Epithelial cell of proximal tubule (primary cell): ENCODE measurements around the gene PLCB1. TPM values are rescaled to one million over a fixed set of nuclear protein-coding genes. Genes with fewer than 3 reads are reported as not detected.

Source experiments
- DNase-seq: peaks from one replicate; pipeline ENCODE4 v3.0.0-alpha.2; 2011; ENCODE audit warnings: low read depth
- H3K4me3 ChIP-seq: 2 replicates; pipeline ENCODE4 v1.5.1; 2011; ENCODE audit warnings: low read depth, mild to moderate bottlenecking, low read length
- total RNA-seq: library from RNA; depleted of rRNA; stranded (reverse); fragments of >200 nt; gene quantifications from 2 replicates; pipeline ENCODE4 v1.2.3, GENCODE V29; 2015
- TF ChIP-seq, protein P1 (sequence below): conservative IDR thresholded peaks from 2 replicates; pipeline ENCODE4 v1.5.1; 2012; ENCODE audit warnings: low read depth, mild to moderate bottlenecking, low read length

The PLCB1 gene
- total RNA-seq, 1 donor from 2014 or later, result 2.2 TPM

DNA sequence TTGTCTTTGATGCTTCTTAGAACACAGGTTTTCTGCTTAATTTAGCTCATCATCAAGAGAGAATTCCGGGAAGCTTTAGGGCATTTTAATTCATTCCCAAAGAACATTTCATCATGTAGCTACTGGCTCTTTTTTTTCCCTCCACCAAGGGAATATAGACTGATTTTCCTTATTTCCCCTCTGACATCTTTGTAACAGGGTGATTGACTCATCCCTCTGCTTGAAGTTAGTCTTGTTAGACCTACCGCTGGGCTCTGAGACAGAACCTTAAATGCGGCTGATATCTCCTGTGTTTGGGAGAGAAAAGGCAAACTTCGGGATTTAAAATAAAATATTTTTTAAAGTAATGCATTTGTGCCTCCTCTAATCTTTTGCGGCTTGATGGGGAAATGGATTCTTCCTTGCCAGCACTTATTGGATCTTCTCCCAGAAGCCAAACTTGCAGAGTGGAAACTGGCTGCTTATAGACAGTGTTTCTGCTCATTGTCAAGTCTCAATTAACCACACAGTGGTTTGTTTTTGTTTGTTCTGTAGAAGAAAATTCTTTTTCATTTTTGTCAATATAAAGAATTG, 664.1 kb downstream of the PLCB1 start:
- DNase-seq, result no peak
- H3K4me3 ChIP-seq, result no peak overlapping the region
- TF ChIP-seq, protein P1, sequence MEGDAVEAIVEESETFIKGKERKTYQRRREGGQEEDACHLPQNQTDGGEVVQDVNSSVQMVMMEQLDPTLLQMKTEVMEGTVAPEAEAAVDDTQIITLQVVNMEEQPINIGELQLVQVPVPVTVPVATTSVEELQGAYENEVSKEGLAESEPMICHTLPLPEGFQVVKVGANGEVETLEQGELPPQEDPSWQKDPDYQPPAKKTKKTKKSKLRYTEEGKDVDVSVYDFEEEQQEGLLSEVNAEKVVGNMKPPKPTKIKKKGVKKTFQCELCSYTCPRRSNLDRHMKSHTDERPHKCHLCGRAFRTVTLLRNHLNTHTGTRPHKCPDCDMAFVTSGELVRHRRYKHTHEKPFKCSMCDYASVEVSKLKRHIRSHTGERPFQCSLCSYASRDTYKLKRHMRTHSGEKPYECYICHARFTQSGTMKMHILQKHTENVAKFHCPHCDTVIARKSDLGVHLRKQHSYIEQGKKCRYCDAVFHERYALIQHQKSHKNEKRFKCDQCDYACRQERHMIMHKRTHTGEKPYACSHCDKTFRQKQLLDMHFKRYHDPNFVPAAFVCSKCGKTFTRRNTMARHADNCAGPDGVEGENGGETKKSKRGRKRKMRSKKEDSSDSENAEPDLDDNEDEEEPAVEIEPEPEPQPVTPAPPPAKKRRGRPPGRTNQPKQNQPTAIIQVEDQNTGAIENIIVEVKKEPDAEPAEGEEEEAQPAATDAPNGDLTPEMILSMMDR, result no peak

DNA sequence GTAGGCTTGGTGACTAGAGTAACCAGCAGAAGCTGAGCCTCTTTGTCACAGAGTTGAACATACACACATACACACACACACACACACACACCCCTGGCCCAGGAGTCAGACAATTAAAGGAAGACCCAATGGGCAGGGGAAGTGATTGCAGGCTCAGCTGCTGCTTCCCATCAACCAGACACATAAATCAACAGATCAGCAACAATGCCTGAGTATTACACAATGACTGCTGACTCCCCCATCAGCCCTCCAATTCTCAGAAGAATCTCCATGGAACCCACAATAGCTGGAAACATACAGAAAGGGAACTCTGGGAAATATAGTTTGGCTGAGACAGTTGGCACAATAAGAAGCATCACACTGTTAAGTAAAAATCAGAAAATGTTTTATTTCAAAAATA, 666.4 kb downstream of the PLCB1 start:
- H3K4me3 ChIP-seq, result no peak overlapping the region
- TF ChIP-seq, protein P1, result no peak
- DNase-seq, result peak; percentile 20

DNA sequence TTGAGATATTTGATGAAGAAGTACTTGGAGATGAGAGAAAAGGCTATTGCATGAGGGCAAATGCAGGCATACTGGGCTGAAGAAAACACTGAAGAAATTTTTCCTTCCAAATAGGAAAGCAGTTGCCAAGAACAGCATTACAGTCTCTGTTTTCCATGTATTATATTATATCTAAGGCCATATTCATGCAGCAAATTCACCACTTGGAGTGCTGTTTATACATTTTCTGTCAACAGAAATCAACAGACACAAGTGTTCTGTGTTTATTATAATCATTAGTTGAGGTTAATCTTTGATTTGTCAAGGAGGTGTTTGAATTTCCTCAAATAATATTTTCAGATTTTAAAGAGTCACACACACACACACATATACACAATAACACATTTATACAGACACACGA, 668.0 kb downstream of the PLCB1 start:
- TF ChIP-seq, protein P1, result peak; percentile 23
- DNase-seq, result no peak

DNA sequence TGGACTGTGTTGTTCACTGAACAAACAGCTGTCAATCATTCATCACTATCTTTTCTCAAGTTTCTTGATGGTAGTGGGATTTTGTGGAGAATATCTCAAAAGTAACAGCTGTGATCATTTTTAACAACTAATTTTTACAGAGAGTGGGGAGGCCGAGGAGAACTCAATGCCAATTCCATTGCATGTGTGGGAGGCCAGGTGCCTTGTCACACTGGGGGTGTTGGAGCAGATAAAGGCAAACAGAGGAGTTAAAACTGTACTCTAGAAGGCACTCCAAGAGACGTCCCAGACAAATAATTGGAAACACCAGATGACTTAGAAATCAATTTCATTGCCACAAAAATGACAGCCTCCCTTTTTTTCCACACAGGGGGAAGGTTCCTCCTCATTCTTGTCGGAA, 669.6 kb downstream of the PLCB1 start:
- DNase-seq, result no peak
- H3K4me3 ChIP-seq, result no peak overlapping the region
- TF ChIP-seq, protein P1, result no peak

More for the DNA sequence above, 668.0 kb downstream of the PLCB1 start:
- H3K4me3 ChIP-seq, result no peak overlapping the region

DNA sequence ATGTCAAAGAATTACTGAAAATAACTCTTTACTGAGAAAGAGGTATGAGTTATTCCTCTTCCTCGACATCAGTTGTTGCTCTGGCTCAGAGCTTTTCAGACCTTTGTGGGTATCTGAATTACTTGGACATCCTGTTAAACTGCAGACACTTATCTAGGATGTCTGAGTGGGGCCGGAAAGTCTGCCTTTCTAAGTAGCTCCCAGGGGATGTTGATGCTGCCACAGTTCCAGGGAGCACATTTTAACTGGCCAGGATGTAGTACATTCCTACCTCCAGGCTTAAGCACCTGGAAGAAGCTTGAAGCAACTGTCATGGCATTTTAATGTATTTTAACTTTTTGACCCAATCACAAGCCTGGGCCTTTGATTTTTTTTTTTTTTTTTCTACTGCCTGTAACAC, 671.0 kb downstream of the PLCB1 start:
- no peak overlapping the region for H3K4me3 ChIP-seq
- no peak for DNase-seq
- TF ChIP-seq, protein P1, result no peak

DNA sequence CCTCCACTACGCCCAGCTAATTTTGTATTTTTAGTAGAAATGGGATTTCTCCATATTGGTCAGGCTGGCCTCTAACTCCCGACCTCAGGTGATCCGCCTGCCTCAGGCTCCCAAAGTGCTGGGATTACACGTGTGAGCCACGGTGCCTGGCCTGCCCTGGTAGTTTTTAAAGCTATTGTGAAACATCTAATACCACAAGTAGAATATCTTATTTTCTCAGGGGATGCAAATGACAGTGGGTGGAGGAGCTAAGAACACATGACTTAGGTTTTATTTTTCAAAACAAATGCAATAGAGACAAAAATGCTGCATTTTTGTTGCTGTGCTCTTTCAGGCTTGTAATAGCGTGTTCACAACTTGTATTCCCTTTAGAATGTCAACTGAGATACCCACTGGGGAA, 671.9 kb downstream of the PLCB1 start:
- no peak overlapping the region for H3K4me3 ChIP-seq
- no peak for DNase-seq
- TF ChIP-seq, protein P1, result no peak

DNA sequence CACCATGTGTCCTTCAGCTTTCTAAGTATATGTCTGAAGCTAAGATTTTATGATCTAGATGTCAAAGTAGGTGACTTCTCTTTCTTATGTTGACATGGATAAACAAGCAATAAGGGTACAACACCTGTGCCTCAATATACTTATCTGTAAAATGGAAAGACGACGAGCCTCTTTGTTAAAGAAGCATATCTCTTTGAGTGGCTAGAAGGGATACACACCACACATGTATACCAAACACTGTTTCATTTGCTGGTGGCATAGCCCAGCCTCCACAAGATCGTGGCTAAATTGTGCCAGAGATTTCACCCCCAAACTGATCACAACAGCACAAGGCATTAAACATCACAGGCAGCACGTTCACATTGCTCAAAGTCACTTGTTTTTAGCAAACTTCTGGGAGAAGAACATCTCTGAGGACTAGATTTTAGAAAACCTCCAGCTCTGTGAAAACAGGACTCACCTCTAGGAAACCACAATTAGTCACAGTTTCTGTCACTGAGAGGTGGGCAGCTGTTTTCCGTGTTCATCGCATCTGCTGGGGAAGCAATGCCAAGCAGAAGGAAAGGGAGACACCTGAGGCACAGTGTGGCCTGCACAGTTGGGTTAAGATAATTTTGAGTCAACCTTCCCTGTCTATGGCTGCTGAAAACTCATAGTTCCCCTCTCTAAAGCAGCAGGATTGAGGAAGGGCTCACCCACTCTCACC, 673.8 kb downstream of the PLCB1 start:
- TF ChIP-seq, protein P1, result no peak

More for the DNA sequence above, 673.8 kb downstream of the PLCB1 start:
- no peak overlapping the region for H3K4me3 ChIP-seq
- no peak for DNase-seq
